NB4 (cell line): ENCODE data around the gene IL17RA.

Experiments used
- DNase-seq: peaks from one replicate; pipeline ENCODE4 v3.0.0; 2010; ENCODE audit warnings: low read depth
- H3K4me3 ChIP-seq: one replicate; pipeline ENCODE4 v1.5.1; 2011; ENCODE audit warnings: mild to moderate bottlenecking, low read depth, low read length, moderate library complexity
- MYC ChIP-seq: IDR thresholded peaks from 2 replicates; pipeline ENCODE4 v1.6.1; 2011; ENCODE audit warnings: low read depth, low read length
- POLR2A ChIP-seq: IDR thresholded peaks from 2 replicates; pipeline ENCODE4 v1.6.1; 2011; ENCODE audit warnings: mild to moderate bottlenecking; ENCODE audit not compliant: insufficient read length; ENCODE audit errors: extremely low read depth
- TF ChIP-seq, protein P1 (sequence below): IDR thresholded peaks from 2 replicates; pipeline ENCODE4 v1.6.1; 2011; ENCODE audit warnings: low read depth, low read length
- TF ChIP-seq, protein P2 (sequence below): IDR thresholded peaks from one replicate; pipeline ENCODE4 v1.5.1; 2012; ENCODE audit warnings: low read depth, low read length

Gene IL17RA

DNA sequence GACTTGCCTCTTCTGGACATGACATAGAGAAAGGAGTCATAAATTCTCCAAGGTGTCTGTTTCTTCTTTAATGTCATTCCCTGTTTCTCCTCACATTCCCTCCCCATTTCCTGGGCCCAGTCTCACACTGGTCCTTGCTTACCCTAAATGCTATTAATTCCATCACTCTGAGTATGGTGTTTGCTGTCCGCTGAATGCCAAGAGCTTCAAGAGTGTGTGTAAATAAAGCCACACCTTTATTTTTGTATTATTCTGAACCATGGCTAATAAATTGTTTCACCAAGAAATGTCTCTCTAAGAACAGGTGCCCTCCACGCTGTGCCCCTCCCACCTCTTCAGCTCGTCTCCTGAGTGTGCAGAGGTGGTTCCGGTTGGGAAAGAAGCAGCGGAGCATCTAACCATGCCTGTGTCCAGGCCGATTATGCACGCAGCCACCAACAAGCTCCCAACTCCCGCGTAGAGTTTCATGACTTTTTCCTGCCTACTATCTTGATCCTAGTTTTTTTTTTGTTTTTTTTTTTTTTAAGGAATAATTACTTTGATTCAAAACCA is 27.8 kb downstream of the IL17RA start:
- no peak overlapping the region for H3K4me3 ChIP-seq
- peak; percentile 4 for DNase-seq
- TF ChIP-seq, protein P1, sequence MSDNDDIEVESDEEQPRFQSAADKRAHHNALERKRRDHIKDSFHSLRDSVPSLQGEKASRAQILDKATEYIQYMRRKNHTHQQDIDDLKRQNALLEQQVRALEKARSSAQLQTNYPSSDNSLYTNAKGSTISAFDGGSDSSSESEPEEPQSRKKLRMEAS, result no peak
- TF ChIP-seq, protein P2, sequence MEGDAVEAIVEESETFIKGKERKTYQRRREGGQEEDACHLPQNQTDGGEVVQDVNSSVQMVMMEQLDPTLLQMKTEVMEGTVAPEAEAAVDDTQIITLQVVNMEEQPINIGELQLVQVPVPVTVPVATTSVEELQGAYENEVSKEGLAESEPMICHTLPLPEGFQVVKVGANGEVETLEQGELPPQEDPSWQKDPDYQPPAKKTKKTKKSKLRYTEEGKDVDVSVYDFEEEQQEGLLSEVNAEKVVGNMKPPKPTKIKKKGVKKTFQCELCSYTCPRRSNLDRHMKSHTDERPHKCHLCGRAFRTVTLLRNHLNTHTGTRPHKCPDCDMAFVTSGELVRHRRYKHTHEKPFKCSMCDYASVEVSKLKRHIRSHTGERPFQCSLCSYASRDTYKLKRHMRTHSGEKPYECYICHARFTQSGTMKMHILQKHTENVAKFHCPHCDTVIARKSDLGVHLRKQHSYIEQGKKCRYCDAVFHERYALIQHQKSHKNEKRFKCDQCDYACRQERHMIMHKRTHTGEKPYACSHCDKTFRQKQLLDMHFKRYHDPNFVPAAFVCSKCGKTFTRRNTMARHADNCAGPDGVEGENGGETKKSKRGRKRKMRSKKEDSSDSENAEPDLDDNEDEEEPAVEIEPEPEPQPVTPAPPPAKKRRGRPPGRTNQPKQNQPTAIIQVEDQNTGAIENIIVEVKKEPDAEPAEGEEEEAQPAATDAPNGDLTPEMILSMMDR, result no peak
- TF ChIP-seq POLR2A, result no peak
- TF ChIP-seq MYC, result no peak

DNA sequence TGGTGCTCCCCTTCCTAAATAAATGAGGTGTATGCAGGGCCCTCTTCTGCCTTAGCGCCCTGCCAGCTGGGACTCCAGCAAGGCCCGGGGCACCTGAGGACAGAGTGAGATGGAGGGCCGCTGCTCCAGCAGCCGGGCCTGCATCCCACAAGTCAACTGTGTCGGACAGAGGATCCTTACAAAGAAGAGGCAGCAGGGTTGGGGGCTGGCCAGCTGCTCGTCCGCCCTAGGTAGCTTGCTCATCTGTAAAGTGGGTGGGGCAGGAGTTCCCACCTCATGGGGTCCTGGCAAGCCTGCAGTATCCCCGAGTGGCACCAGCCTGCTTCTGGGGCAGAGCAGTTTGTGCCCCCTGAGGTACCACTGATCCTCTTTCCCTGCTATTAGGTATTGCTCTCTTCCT is 28.8 kb downstream of the IL17RA start:
- no peak overlapping the region for H3K4me3 ChIP-seq
- DNase-seq, result peak; percentile 9
- TF ChIP-seq MYC (no peak), POLR2A (no peak)
- TF ChIP-seq, protein P1, result no peak
- TF ChIP-seq, protein P2, result no peak

DNA sequence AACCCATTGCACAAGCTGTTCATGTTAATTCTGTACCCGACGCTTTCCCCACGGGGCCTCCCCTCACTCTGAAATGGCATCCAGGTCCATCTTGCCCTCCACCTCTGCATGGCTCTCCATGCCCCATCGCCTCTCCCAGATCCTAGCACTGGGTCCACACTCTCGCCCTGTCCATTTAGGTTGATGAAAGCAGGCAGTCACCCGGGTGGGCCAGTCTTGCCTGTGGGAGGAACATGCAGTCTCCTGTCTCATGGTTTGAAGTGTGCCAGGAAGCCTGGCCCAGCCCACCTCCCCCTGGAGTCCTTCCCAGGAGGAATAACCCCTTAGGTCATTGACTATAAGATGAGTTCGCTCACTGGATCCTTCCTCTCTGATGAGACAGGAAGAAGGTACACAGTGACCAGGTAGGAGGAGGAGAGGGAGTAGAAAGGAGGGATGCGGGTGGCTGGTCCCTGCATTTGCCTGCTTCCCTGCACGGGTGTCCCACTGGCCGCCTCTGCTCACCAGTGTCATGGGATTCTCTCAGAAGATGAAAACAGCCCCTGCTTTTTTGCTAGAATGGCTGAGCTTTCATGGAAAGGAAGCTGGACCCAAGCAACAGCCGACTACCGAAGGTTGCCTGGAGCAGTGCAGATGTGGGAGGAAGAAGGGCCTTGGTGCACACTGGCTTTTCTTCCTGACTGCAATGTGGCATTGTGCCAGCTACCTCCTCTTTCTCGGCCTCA is 29.5 kb downstream of the IL17RA start:
- TF ChIP-seq MYC (no peak), POLR2A (no peak)
- TF ChIP-seq, protein P1, result no peak
- H3K4me3 ChIP-seq, result no peak overlapping the region
- peak; percentile 5 for DNase-seq

DNA sequence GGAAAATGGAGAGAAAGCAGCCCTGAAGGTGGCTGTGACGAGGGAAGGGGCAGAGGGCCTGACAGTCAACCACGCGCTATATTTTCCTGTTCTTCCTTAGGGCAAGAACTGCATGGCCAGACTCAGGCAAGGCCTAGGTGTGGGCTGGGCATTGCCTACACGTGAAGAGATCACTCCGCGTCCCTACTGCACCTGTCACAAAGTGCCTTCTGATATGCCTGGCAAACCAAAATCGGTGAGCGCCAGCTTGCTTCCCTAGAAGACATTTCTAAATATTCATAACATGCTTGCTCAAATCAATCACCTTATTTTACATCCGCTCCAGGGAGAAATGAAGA is 30.1 kb downstream of the IL17RA start:
- H3K4me3 ChIP-seq, result no peak overlapping the region
- peak; percentile 13 for DNase-seq
- TF ChIP-seq, protein P1, result no peak
- TF ChIP-seq, protein P2, result no peak
- TF ChIP-seq POLR2A (no peak), MYC (no peak)

DNA sequence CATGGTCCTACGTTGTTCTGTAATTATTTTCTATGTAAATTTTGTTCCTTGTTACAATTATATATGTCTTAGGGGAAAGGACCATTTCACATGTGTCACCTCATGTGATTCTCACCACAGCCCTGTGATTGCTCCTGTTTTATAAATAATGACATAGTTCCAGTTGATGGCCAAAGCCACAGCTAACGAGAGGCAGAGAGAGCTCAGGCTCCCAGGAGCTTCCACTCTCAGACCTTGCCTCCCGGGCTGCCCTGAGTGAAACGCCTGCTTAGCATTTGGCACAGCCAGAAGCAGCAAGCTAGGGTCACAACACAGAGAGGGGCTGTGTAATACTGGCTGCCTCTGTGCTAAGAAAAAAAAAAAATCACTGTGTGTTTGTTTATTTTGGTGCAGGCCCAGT is 30.4 kb downstream of the IL17RA start:
- DNase-seq, result peak; percentile 11
- H3K4me3 ChIP-seq, result no peak overlapping the region
- TF ChIP-seq POLR2A, result no peak
- TF ChIP-seq, protein P1, result no peak
- TF ChIP-seq, protein P2, result no peak
- no peak for TF ChIP-seq MYC

DNA sequence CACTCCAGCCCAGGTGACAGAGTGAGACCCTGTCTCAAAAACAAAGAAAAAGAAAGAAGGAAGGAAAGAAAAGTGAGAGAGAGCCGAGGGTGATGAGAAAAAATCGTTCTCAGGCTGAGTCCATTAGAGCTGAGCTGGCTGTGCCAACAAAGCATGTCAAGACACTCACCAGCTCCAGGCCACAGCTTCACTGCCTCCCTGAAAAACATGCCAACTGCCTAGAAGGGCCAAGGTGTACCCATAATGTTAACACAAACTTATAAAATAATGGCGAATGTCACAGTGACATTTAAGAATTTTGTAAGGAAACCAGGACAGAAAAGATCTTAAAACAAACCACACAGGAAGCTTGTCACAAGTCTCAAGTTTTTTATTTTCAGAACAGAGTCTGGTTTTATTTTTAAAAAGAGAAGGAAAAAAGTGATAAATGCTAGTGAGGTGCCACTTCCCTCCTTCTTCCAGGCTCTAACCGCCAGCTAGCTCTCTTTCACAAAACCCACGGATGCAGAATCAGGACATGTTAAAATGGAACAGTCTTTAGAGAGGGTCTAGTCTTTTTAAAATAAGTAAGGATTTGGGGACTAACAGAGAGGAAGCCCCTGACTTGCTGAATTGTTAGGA is 31.3 kb downstream of the IL17RA start:
- peak; percentile 23 for DNase-seq
- H3K4me3 ChIP-seq, result no peak overlapping the region
- TF ChIP-seq, protein P2, result no peak
- TF ChIP-seq, protein P1, result no peak
- TF ChIP-seq POLR2A (no peak), MYC (no peak)
